Measurements from ENCODE around the gene LLGL2.

DNA sequence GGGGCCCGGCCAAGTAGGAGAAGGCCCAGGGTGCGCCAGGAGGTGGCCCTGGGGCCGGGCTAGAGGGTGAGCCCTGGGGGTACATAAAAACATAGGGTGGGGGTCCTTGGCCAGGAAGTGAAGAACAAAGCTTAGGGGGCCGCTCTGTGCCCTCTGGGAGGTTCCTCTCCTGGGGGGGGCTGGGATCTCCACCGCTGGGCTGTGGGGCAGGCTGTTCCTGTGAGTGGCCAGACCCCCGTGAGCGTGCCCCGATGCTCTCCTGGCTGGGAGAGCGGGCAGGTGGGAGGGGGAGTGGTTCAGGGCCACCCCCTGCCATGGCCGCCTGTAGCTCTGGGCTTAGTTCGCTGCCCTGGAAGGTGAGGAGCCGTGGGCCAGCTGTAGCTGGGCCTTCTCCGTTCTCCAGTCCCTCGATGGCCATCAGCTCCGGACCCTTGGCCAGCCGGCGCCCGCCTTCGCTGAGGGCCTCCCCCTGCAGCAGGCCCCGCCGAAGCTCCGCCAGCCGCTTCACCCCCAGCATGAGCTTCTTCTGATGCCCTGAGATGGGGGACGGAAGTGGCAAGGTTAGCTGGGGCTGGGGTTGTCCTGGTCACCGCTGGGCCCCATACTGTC is 22.7 kb upstream of the LLGL2 start:
- TF ChIP-seq, protein P1, sequence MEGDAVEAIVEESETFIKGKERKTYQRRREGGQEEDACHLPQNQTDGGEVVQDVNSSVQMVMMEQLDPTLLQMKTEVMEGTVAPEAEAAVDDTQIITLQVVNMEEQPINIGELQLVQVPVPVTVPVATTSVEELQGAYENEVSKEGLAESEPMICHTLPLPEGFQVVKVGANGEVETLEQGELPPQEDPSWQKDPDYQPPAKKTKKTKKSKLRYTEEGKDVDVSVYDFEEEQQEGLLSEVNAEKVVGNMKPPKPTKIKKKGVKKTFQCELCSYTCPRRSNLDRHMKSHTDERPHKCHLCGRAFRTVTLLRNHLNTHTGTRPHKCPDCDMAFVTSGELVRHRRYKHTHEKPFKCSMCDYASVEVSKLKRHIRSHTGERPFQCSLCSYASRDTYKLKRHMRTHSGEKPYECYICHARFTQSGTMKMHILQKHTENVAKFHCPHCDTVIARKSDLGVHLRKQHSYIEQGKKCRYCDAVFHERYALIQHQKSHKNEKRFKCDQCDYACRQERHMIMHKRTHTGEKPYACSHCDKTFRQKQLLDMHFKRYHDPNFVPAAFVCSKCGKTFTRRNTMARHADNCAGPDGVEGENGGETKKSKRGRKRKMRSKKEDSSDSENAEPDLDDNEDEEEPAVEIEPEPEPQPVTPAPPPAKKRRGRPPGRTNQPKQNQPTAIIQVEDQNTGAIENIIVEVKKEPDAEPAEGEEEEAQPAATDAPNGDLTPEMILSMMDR (conservative IDR thresholded peaks at IDR 0.05 in 1 of 2, IDR thresholded peaks at IDR 0.05 in 1 of 2; ENCODE audit: low read depth in 1 of 2, low read length in 2 of 2) = no peak
- no peak for TF ChIP-seq EZH2 (IDR thresholded peaks at IDR 0.05; ENCODE audit: low read length, missing control alignments)
